Stimulated activated CD8-positive, alpha-beta memory T cell treated with anti-CD3 and anti-CD28 coated beads, Interleukin-15, amount 100 ng/mL, for 48 hours (primary cell): ENCODE measurements around the gene GABRR1.

Experiments used
- DNase-seq, 2 donors: peaks; one replicate each; pipeline ENCODE4 v3.0.0-alpha.2; 2020; ENCODE audit warnings: low read depth in 2 of 2

GABRR1 gene

DNA sequence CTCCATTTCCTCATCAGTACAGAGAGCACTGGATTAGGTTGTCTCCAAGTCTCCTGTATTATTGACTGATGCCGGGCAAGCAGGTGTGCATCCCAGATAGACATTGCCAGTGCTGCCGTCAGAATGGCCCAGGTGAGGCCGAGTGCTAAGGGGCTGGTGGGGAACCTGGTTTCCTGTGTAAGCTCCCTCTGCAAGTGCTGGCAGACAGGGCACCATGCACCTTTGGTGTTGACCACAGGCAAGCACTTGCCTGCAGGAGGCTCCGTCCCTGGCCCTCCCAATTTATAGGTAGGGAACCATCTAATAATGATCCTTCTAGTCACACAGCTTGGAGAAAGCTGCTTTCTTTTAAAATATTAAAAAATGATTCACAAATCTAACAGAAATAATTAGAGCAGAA is 747 bp downstream of the GABRR1 start:
- no peak for DNase-seq

GRCh38 chr6:89215391-89215790 is 1.8 kb downstream of the GABRR1 start:
- no peak for DNase-seq

- DNase-seq = no peak
Measured at GRCh38 chr6:89214197-89214596, 3.0 kb downstream of the GABRR1 start.

DNA sequence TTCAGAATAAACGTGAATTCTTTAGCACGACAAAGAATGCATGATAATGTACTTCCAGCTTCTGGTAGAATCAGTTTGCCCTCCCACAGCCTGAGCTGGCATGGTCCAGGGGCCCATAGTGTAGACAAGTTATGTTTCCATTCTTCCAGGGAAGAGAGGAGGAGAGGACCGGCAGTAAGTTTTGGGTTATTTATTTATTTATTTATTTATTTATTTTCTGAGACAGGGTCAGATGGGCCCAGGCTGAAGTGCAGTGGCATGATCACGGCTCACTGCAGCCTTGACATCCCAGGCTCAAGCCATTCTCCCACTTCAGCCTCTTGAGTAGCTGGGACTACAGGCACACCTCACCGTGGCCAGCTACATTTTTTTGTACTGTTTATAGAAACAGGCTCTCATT is 4.7 kb downstream of the GABRR1 start:
- DNase-seq = no peak

DNA sequence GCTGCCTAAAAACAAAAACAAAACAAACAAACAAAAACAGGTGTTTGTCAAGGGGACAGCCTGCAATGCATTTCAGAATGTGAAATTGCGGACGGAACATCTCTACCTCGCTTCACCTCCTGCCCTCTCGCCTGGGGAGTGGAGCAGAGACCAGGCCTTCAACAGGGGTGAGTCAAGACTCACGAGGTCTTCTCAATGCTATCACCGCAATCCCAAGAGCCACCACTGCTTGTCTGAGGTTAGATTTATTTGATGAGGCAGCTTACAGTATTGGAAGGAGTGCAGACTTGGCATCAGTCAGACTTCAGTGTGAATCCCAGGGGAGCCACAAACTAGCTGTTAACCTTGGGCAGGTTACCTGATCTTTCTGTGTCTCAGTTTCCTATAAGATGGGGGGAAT is 7.7 kb downstream of the GABRR1 start:
- DNase-seq = no peak

DNA sequence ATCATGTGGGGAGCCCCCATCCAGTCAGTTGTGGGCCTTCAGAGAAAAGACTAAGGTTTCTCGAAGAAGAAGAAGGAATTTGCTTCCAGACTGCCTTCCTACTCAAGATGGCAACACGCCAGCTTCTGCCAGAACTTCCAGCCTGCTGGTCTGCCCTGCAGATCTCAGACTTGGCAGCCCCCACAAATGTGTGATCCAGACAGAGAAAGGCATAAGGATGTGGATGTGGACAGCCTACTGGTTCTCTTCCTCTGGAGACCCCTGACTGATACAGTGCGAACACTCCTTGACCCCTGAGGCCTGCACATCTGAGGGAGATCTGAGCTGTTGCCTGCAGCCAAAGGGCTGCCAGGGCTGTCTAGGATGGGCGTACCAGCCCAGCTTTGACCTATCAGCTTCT is 8.6 kb downstream of the GABRR1 start:
- no peak for DNase-seq

DNA sequence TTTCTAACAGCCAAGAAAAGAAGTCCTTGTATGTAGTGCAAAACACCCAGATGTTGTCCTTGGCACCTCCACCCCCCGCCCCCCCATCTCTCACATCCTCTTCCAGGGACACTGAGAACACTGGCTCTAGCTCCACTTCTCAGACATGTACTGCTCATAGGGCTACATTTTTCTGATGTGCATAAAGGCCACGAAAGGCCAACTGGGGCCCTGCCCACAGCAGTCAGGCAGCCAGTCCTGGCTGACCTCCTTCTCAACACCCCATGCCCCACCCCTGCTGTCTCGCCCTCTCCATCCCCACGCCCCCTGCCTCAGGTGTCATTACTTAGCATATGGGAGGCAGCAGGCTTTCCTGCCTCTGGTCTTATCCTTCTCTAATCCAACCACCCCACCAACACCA is 11.3 kb downstream of the GABRR1 start:
- DNase-seq = no peak

GRCh38 chr6:89204096-89204495 is 13.1 kb downstream of the GABRR1 start:
- no peak for DNase-seq

DNA sequence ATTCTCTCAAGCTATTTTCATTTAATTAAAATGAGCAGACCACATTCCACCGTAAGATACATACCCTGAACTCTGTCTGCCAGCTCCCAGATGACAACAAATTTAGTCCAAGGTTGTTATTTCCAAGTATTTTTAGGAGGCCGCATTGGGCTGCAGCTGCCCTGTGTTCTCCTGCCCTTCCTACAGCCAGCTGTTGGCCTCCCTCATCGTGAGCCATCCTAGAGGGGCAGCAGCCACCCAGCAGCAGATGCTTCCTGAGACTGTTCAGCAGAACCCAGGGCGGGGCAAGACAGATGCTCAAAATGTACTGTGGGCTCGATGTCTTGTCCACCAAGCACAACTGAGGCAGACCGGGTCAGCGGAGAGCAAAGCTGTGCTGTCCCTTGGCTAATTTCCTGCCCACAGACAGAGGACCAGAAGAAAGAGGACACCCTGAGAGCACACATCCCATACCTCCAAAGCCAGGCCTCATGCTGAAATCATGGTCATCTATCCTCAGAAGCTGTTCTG is 16.4 kb downstream of the GABRR1 start:
- no peak for DNase-seq

DNA sequence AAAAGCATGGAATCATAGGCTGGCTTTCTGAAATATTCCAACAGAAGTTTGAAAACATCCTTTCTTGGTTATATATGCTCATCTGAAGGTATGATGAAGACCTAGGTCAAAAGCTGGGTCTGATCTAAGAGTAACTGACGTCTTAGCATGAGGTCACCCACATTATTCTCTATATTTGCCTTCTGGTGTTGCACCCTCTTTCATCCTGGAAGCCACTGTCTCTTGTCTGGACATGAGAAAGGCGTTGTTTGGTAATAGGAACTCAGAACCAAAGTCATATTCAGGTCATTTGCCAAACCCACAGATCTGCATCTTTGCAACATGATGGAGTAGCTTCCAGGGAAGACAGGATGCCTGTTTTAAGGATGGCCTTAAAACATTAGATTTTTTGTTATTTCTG is 17.6 kb downstream of the GABRR1 start:
- no peak for DNase-seq

GRCh38 chr6:89198235-89198634 is 18.9 kb downstream of the GABRR1 start:
- DNase-seq = no peak

- no peak for DNase-seq
Measured at GRCh38 chr6:89197141-89197540, 20.0 kb downstream of the GABRR1 start.

GRCh38 chr6:89194559-89194958 is 22.6 kb downstream of the GABRR1 start:
- no peak for DNase-seq

DNA sequence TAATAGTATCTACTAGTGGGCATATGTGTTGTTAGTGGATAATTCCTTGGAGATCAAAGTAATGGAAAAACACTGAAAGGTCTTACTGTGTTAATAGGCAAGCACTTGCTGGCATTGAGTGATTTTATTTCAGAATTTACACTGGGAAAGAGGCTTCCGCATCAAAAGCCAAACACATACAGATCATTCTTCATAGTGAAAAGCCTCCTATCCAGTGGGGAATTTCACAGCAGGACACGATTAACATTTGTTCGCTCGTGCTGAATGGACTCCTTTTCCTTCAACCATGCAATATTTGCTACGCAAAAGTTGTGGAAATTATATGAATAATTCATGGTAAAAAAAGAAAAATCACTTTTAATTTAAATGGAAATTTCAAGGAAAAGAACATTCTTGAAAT is 26.4 kb downstream of the GABRR1 start:
- no peak for DNase-seq

DNA sequence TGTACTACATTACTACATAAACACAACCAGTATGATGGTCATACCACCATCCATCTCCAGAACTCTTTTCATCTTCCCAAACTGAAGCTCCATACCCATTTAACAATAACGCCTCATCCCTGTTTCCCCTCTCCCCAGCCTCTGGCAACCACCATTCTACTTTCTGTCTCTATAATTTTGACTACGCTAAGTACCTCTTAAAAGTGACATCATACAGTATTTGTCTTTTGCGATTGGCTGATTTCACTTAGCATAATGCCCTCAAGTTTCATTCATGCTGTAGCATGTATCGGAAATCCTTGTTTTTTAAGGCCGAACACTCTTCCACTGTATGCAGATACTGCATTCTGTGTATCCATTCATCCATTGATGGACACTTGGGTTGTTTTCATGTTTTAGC is 29.7 kb downstream of the GABRR1 start:
- DNase-seq = no peak

- DNase-seq = no peak
Measured at GRCh38 chr6:89186762-89187161, 30.4 kb downstream of the GABRR1 start.

DNA sequence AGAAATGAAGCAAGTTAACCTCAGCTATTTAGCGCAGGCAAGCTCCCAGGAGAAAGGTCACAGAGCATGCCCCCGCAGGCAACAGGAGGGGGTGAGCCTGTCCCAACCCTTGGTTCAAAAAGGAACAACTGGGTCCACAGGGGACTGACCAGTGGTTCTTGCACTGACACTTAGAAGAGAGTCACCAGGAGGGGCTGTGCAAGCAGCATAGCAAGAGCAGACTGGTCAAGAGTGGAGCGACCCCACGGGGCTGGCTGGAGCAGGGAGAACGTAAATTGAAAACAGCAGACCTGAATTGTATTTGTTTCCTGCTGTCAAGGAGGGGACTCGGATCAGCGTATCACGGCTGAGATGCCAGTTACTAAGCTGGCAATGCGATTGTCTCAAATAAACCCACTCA is 32.8 kb downstream of the GABRR1 start:
- no peak for DNase-seq

- no peak for DNase-seq
Measured at GRCh38 chr6:89183294-89183693, 33.9 kb downstream of the GABRR1 start.

- DNase-seq = no peak
Measured at GRCh38 chr6:89180971-89181370, 36.2 kb downstream of the GABRR1 start.

DNA sequence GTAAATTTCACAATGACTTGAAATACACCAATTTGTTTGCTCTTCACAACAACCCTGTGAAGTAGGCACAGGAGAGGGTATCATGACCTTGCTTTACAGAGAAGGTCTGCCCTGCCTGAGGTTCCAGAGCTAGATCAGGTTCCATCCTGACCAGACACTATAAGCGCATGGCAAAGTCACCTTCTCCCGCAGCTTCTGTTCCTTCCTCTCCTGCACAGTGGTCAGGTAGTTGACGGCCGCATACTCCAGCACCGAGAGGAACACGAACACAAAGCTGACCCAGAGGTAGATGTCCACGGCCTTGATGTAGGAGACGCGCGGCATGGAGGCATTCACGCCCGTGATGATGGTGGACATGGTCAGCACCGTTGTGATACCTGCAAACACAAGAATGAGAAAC is 37.0 kb downstream of the GABRR1 start:
- DNase-seq = no peak

- DNase-seq = no peak
Measured at GRCh38 chr6:89173634-89174033, 43.5 kb downstream of the GABRR1 start.

DNA sequence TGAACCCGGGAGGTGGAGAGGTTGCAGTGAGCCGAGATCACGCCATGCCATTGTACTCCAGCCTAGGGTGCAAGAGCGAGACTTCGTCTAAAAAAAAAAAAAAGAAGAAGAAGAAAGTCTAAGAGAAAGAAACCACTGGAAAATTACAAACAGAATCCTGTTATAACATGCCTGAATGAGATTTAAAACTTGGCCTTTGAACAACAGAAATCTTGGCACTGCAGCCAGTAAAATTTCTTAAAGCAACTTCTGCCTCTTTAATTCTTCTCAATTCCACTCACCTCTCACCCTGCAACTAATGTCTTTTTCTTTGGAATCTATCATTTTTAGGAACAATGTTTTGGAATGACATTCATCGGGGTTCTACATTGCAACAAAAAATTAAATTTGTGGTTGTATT is 45.0 kb downstream of the GABRR1 start:
- no peak for DNase-seq

- no peak for DNase-seq
Measured at GRCh38 chr6:89162047-89162371, 55.1 kb downstream of the GABRR1 start.

DNA sequence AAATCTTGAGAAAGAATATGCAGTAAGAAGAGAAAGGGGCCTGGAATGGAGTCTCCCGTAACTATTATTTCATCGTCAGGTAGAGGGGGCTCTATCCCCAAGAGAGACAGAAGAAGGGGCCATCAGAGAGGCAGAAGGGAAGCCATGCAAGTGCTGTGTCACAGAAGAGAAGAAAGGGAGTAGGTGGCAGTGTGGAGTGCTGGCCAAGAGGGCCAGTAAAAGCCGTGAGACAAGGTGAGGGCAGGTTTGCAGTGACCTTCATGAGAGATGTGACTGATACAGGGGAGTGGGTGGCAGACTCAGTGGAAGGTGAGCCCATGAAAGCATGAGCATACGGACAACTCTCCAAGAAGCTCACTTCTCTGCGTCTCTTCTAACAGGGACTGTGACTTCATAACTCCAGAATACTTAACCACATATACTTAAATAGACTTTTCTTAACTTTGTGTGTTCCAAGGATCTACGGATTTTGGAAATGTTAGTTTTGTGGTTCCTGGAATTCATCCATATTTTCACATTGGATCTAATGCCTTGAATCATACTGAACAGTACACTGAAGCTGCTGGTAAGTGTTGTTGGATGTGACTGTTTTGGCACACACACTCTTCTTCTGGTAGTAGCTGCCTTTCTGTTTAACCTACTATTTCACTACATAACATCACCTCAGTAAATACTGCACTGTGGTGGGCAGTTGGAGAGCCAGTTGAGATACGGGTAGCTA is 55.7 kb downstream of the GABRR1 start:
- no peak for DNase-seq
